ENCODE data around the gene MUC5B. TPM values are rescaled to one million over a fixed set of nuclear protein-coding genes. Genes with fewer than 3 reads are reported as not detected.

The MUC5B gene
- total and polyA plus RNA-seq, 2 of the 13 experiments (the other 11 are each of a cell fraction or from before 2014, with no cell fraction given) = 0.01 TPM; not detected in 1

DNA sequence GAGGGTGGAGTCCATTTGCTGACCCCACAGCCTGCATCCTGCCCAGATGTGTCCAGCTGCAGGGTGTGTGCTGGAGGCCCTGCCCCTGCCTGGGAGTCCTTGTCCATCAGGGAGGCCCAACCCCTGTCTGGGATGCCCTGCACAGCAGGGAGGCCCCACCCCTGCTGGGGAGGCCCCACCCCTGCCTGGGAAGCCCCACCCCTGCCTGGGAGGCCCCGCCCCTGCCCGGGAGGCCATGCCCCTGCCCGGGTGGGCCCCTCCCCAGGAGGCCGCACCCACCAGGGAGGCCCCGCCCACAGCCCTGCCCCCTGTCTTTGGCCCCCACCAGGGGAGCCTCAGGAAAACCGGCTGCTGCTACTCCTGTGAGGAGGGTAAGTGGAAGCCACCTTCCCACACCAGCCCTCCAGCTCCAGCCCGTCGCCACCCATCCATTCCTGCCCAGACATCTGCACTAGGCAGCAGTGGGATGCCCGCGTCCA is 37.2 kb downstream of the MUC5B start (continued):
- no peak for TF ChIP-seq ZNF318 (CRISPR knock-in tag; IDR thresholded peaks at IDR 0.05)

GRCh38 chr11:1260620-1261019 is 37.8 kb downstream of the MUC5B start:
- no peak overlapping the region for H3K27ac ChIP-seq (ENCODE audit: extremely low read length, insufficient read depth, low read length)
- in situ Hi-C loops (cut with HindIII; ENCODE audit: extremely low pct_ligation_motif_present, low pct_unique_long_range_greater_than_20kb) = no loop called here
- H3K9me3 ChIP-seq (ENCODE audit: low read length) = peaks cover 9% of the 10 kb centered on the region; the same call in 1 of the 2 replicates
- H3K4me1 ChIP-seq (ENCODE audit: insufficient read depth, low read length) = peaks cover 27% of the 10 kb centered on the region
- WGBS (ENCODE audit: low lambda C conversion rate) = 69% methylated on average over 4 of the region's 17 CpGs
- intact Hi-C loops (cut with micrococcal nuclease; ENCODE audit: unreplicated experiment) = loop anchor here (5.0 to 10.0 kb wide), 2 partner anchors 56 to 97 kb away; no protein-coding TSS in a partner anchor
- ChIA-PET POLR2A (no interaction called here), CTCF (ENCODE audit: low intra/inter-chr PET ratio, low total read pairs) (no interaction called here)
- H3K36me3 ChIP-seq (replicated peaks in 1 of 2; ENCODE audit: control insufficient read depth in 1 of 2, insufficient read depth in 2 of 2, low read length in 2 of 2) = no peaks in the 10 kb centered on the region
- H3K9ac ChIP-seq (ENCODE audit: insufficient read depth, low read depth, low read length) = no peak overlapping the region
- FAIRE-seq = no peak
- BruUV-seq (replicated peaks) = no TSS peak
- H3K27me3 ChIP-seq (ENCODE audit: control insufficient read depth in 1 of 2, insufficient read depth in 2 of 2, low read length in 2 of 2) = no peaks in the 10 kb centered on the region; a peak in 1 of 5 replicates
- ATAC-seq = no peak
- no peak overlapping the region for H3K4me3 ChIP-seq (replicated peaks in 1 of 3; ENCODE audit: insufficient read depth in 1 of 3, low read depth in 2 of 3, low read length in 3 of 3)
- H2AFZ ChIP-seq (ENCODE audit: low read length) = no peak overlapping the region
- H3K79me2 ChIP-seq (ENCODE audit: insufficient read depth, low read length) = no peaks in the 10 kb centered on the region
- no peak overlapping the region for H3K4me2 ChIP-seq (ENCODE audit: low read depth, low read length)
- no peaks in the 10 kb centered on the region for H4K20me1 ChIP-seq (ENCODE audit: insufficient read depth, low read length)
- TF ChIP-seq LCORL (IDR thresholded peaks at IDR 0.05) (peak; percentile 47; the same call in 1 of the 2 replicates), LCORL (CRISPR knock-in tag; IDR thresholded peaks at IDR 0.05) (no peak), HHEX (CRISPR knock-in tag; IDR thresholded peaks at IDR 0.05) (no peak)
- DNase-seq (ENCODE audit: low spot score) = no peak

All from HepG2 (cell line).